Breast epithelium (tissue), 3 donors: ENCODE results near the gene HDDC3.

Experiments
- POLR2A ChIP-seq: fragments of 450-650 bp; IDR thresholded peaks from one replicate; pipeline ENCODE4 v1.6.1; 2016; ENCODE audit warnings: antibody characterized with exemption, mild to moderate bottlenecking, moderate library complexity
- TF ChIP-seq, protein P1 (sequence below), 3 donors: fragments of 450-650 bp; IDR thresholded peaks; one replicate each; pipeline ENCODE4 v1.5.1; 2016 to 2017; ENCODE audit warnings: antibody characterized with exemption in 3 of 3, mild to moderate bottlenecking in 3 of 3, moderate library complexity in 3 of 3

DNA sequence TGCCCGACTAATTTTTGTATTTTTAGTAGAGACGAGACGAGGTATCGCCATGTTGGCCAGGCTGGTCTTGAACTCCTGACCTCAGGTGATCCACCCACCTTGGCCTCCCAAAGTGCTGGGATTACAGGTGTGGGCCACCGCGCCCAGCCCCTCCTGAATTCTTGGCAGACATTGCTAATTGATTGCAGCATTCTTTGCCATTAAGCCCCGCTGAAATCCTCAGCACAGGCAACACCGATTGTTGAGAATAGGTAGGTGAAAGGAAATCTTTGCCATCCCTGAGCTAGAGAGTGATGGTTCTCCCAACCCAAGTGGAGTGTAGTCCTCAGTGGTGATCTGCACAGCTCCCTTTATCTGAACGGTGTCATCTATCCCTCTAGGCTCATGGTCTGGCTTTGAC lies 27.6 kb downstream of the HDDC3 start:
- TF ChIP-seq, protein P1, sequence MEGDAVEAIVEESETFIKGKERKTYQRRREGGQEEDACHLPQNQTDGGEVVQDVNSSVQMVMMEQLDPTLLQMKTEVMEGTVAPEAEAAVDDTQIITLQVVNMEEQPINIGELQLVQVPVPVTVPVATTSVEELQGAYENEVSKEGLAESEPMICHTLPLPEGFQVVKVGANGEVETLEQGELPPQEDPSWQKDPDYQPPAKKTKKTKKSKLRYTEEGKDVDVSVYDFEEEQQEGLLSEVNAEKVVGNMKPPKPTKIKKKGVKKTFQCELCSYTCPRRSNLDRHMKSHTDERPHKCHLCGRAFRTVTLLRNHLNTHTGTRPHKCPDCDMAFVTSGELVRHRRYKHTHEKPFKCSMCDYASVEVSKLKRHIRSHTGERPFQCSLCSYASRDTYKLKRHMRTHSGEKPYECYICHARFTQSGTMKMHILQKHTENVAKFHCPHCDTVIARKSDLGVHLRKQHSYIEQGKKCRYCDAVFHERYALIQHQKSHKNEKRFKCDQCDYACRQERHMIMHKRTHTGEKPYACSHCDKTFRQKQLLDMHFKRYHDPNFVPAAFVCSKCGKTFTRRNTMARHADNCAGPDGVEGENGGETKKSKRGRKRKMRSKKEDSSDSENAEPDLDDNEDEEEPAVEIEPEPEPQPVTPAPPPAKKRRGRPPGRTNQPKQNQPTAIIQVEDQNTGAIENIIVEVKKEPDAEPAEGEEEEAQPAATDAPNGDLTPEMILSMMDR (IDR thresholded peaks at IDR 0.05): no peak
- no peak for TF ChIP-seq POLR2A
